Measurements from ENCODE around the gene SNRPF. TPM values are rescaled to one million over a fixed set of nuclear protein-coding genes. Genes with fewer than 3 reads are reported as not detected.

Gene SNRPF
- total RNA-seq, 1 donor from 2014 or later = 28.3 TPM

DNA sequence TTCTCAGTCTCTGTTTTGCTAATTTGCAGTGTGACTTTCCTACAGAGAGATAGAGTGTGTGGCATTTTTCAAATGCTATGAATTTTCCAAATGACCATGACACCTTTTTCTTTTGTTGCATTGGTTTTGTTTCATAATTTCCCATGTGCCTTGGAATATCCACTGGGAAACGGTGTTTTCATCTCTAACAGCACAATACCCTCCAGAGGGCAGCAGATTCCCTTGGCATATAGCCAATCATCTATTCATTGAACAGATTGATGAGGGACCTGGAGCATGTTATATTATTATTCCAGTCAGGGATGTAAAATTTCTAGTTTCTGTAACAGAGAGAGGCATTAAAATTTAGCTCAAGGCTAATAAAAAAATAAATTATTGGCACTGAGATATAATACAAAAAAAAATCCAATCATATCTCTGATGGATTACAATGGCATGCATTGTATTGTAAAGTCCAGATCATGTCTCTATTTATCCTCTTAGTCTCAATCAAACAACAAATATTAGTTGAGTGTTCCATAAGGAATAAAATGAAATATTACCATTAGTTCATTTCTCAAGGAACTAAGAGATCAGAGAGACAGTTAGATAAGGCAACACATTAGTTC, 38.6 kb upstream of the SNRPF start:
- TF ChIP-seq, protein P1, sequence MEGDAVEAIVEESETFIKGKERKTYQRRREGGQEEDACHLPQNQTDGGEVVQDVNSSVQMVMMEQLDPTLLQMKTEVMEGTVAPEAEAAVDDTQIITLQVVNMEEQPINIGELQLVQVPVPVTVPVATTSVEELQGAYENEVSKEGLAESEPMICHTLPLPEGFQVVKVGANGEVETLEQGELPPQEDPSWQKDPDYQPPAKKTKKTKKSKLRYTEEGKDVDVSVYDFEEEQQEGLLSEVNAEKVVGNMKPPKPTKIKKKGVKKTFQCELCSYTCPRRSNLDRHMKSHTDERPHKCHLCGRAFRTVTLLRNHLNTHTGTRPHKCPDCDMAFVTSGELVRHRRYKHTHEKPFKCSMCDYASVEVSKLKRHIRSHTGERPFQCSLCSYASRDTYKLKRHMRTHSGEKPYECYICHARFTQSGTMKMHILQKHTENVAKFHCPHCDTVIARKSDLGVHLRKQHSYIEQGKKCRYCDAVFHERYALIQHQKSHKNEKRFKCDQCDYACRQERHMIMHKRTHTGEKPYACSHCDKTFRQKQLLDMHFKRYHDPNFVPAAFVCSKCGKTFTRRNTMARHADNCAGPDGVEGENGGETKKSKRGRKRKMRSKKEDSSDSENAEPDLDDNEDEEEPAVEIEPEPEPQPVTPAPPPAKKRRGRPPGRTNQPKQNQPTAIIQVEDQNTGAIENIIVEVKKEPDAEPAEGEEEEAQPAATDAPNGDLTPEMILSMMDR (IDR thresholded peaks at IDR 0.05; ENCODE audit: unreplicated experiment) = peak; percentile 36

DNA sequence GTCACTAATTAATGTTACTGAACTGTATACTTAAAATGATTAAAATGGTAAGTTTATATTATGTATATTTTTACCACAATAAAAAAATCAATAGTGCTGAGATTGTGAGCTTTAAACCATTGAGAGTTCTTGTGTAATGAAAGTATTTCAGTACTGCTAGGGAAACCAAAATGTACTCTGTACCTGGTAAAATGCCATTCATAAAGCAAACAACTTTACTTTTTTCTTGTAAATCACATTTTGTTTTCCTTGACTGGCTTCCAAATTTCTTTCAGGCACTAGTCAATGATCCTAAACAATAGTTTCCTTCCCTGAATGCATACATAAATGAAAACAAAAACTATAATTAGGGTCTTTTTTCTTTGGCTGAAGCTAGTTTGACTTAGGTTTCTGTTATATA, 29.4 kb upstream of the SNRPF start:
- TF ChIP-seq, protein P1 (IDR thresholded peaks at IDR 0.05; ENCODE audit: unreplicated experiment) = no peak
- Mint-ChIP-seq H3K9me3 (ENCODE audit: unreplicated experiment) (no peaks in the 10 kb centered on the region), H3K27me3 (ENCODE audit: unreplicated experiment) (no peaks in the 10 kb centered on the region), H3K4me3 (ENCODE audit: unreplicated experiment) (no peak overlapping the region), H3K36me3 (ENCODE audit: low read depth, unreplicated experiment) (no peaks in the 10 kb centered on the region), H3K27ac (ENCODE audit: unreplicated experiment) (no peak overlapping the region), H3K4me1 (ENCODE audit: unreplicated experiment) (no peaks in the 10 kb centered on the region)
- no peak for DNase-seq (ENCODE audit: low spot score)

More for the DNA sequence above, 38.6 kb upstream of the SNRPF start:
- H3K9me3 Mint-ChIP-seq (ENCODE audit: unreplicated experiment) = no peaks in the 10 kb centered on the region
- DNase-seq (ENCODE audit: low spot score) = peak; percentile 50
- no peaks in the 10 kb centered on the region for H3K36me3 Mint-ChIP-seq (ENCODE audit: low read depth, unreplicated experiment)
- H3K27ac Mint-ChIP-seq (ENCODE audit: unreplicated experiment) = no peak overlapping the region
- H3K4me1 Mint-ChIP-seq (ENCODE audit: unreplicated experiment) = no peaks in the 10 kb centered on the region
- H3K27me3 Mint-ChIP-seq (ENCODE audit: unreplicated experiment) = no peaks in the 10 kb centered on the region
- H3K4me3 Mint-ChIP-seq (ENCODE audit: unreplicated experiment) = no peak overlapping the region

DNA sequence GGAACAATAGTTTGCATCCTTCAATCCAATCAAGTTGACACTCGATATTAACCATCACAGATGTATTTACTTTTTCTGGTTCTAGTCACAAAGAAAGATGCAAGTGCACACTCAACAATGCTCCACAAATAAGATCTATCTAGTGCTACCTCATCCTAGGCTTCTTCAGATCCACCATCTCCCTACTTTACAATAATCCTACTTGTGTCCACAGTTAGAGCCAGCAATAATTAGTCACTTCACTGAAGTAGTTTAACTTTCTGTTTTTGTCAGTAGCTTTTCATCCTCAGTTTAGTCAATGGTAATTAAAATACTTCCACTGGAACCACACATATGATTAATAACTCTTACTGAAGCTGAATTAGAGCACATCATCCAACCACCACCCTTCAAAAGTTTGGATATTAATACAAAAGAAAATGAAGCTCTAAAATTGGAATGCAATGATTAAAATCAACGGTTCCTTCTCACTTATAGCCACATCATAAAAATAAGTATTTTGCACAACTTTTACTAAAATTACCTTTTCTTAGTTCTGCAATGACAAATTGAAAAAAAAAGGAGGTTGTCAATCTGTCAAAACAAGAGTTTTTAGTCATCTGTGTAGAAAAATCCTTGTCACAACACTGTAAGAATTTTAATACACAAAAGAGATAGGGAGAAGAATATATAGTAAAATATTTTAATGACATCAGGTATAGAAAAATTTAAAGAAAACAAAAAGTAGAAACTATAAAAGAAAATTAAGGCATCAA, 28.2 kb upstream of the SNRPF start:
- H3K4me1 Mint-ChIP-seq (ENCODE audit: unreplicated experiment) = no peaks in the 10 kb centered on the region
- H3K9me3 Mint-ChIP-seq (ENCODE audit: unreplicated experiment) = no peaks in the 10 kb centered on the region
- H3K27me3 Mint-ChIP-seq (ENCODE audit: unreplicated experiment) = no peaks in the 10 kb centered on the region
- no peak overlapping the region for H3K4me3 Mint-ChIP-seq (ENCODE audit: unreplicated experiment)
- no peak overlapping the region for H3K27ac Mint-ChIP-seq (ENCODE audit: unreplicated experiment)
- DNase-seq (ENCODE audit: low spot score) = no peak
- H3K36me3 Mint-ChIP-seq (ENCODE audit: low read depth, unreplicated experiment) = no peaks in the 10 kb centered on the region
- TF ChIP-seq, protein P1 (IDR thresholded peaks at IDR 0.05; ENCODE audit: unreplicated experiment) = no peak

DNA sequence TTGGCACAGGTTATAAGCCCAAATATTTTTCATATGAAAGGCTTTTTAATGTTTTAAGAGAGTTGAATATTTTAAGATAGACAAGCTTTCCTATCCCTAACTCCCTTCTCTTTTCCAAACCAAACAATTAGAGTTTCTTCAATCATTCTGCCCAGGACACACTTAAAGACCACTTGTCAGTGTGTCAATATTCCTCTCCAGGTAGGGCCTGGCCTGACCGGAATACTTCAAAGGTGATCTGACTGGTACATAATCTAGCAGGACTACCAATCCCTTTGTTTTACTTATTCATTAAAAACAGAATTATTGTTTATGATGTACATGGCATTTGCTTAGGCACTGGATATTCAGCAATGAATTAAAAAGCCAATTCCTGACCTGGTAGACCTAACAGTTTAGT, 24.2 kb upstream of the SNRPF start:
- TF ChIP-seq, protein P1 (IDR thresholded peaks at IDR 0.05; ENCODE audit: unreplicated experiment) = no peak
- Mint-ChIP-seq H3K9me3 (ENCODE audit: unreplicated experiment) (no peaks in the 10 kb centered on the region), H3K27ac (ENCODE audit: unreplicated experiment) (no peak overlapping the region), H3K36me3 (ENCODE audit: low read depth, unreplicated experiment) (no peaks in the 10 kb centered on the region), H3K4me3 (ENCODE audit: unreplicated experiment) (no peak overlapping the region), H3K4me1 (ENCODE audit: unreplicated experiment) (no peaks in the 10 kb centered on the region), H3K27me3 (ENCODE audit: unreplicated experiment) (peaks cover 5% of the 10 kb centered on the region)
- DNase-seq (ENCODE audit: low spot score) = no peak

DNA sequence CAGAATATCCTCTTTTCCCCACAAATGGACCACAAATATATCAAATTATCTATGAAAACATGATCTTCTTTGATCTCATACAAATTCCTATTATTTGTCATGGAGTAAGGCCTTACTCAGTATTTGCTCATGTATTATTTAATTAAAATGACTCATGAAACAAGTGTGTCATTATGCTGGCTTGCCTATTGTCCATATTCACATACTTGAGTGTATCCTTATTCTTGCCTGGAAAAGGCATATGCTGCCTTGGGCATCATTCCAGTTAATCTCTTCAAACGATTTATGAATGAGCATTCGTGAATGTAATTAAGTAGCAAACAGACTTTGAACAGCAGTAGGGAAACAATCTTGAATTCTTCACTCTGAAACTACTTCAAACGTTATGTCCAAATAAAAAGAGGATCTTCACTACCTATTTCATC, 22.6 kb upstream of the SNRPF start:
- TF ChIP-seq, protein P1 (IDR thresholded peaks at IDR 0.05; ENCODE audit: unreplicated experiment) = no peak
- H3K9me3 Mint-ChIP-seq (ENCODE audit: unreplicated experiment) = no peaks in the 10 kb centered on the region
- H3K27ac Mint-ChIP-seq (ENCODE audit: unreplicated experiment) = no peak overlapping the region
- no peaks in the 10 kb centered on the region for H3K4me1 Mint-ChIP-seq (ENCODE audit: unreplicated experiment)
- no peaks in the 10 kb centered on the region for H3K36me3 Mint-ChIP-seq (ENCODE audit: low read depth, unreplicated experiment)
- DNase-seq (ENCODE audit: low spot score) = no peak
- H3K27me3 Mint-ChIP-seq (ENCODE audit: unreplicated experiment) = peaks cover 5% of the 10 kb centered on the region
- no peak overlapping the region for H3K4me3 Mint-ChIP-seq (ENCODE audit: unreplicated experiment)
